ENCODE measurements around the gene PLA2G2D. TPM values are rescaled to one million over a fixed set of nuclear protein-coding genes. Genes with fewer than 3 reads are reported as not detected.

PLA2G2D gene
- total RNA-seq, 1 experiment from 2014 or later = not detected

Other genes starting within 250 kb of the PLA2G2D start
- gene OTUD3, start 237.1 kb downstream of the PLA2G2D start, total RNA-seq (2014; rRNA removed; shearing (Covaris generic)) = 8.2 and 12.5 TPM in 2 replicates
- gene PLA2G2E, start 195.9 kb downstream of the PLA2G2D start, total RNA-seq (2014; rRNA removed; shearing (Covaris generic)) = not detected in 2 replicates
- gene PLA2G2A, start 139.9 kb downstream of the PLA2G2D start, total RNA-seq (2014; rRNA removed; shearing (Covaris generic)) = 0.44 TPM in 1 of 2 replicates, not detected in the other
- 0.69 and 0.92 TPM in 2 replicates for gene PLA2G5, start 49.3 kb downstream of the PLA2G2D start, total RNA-seq (2014; rRNA removed; shearing (Covaris generic))
- not detected in 2 replicates for gene PLA2G2F, start 19.8 kb upstream of the PLA2G2D start, total RNA-seq (2014; rRNA removed; shearing (Covaris generic))
- gene UBXN10, start 66.6 kb upstream of the PLA2G2D start, total RNA-seq (2014; rRNA removed; shearing (Covaris generic)) = 0.73 and 1.4 TPM in 2 replicates
- gene PLA2G2C, start 67.0 kb upstream of the PLA2G2D start, total RNA-seq (2014; rRNA removed; shearing (Covaris generic)) = 0.04 TPM in 1 of 2 replicates, not detected in the other
- 0.10 and 0.26 TPM in 2 replicates for gene VWA5B1, start 171.3 kb upstream of the PLA2G2D start, total RNA-seq (2014; rRNA removed; shearing (Covaris generic))

Measured in H7 (cell line).